HEK293T (cell line): Measurements from ENCODE around the gene RSAD2.

Experiments used
- CTCF ChIA-PET: fragments of 350-600 bp; formaldehyde crosslinking; extraction: SDS; loops from one replicate; lab custom pipeline; 2021; ENCODE audit warnings: antibody characterized with exemption, inconsistent platforms; lab: Yijun Ruan, JAX
- POLR2A ChIA-PET: fragments of 350-600 bp; formaldehyde crosslinking; extraction: SDS; loops from one replicate; lab custom pipeline; 2020; ENCODE audit warnings: antibody characterized with exemption, inconsistent platforms; lab: Yijun Ruan, JAX
- DNase-seq: peaks from one replicate; pipeline ENCODE4 v3.0.0; 2012; ENCODE audit warnings: mixed read lengths; ENCODE audit errors: extremely low spot score
- ARNT ChIP-seq: fragments of 450-650 bp; IDR thresholded peaks from 2 replicates; pipeline ENCODE4 v1.6.1; 2017; ENCODE audit warnings: mild to moderate bottlenecking
- BHLHE40 ChIP-seq: fragments of 450-650 bp; IDR thresholded peaks from 2 replicates; pipeline ENCODE4 v1.6.1; 2016; ENCODE audit warnings: mild to moderate bottlenecking, moderate library complexity, borderline replicate concordance
- CTBP1 ChIP-seq: fragments of 450-650 bp; IDR thresholded peaks from 2 replicates; pipeline ENCODE4 v1.6.1; 2016; ENCODE audit warnings: borderline replicate concordance
- ELF4 ChIP-seq: fragments of 450-650 bp; IDR thresholded peaks from 2 replicates; pipeline ENCODE4 v1.6.1; 2017; ENCODE audit warnings: antibody characterized with exemption
- FOXA1 ChIP-seq: fragments of 450-650 bp; IDR thresholded peaks from 2 replicates; pipeline ENCODE4 v1.6.1; 2016; ENCODE audit warnings: mild to moderate bottlenecking
- FOXK2 ChIP-seq: fragments of 450-650 bp; IDR thresholded peaks from 2 replicates; pipeline ENCODE4 v1.6.1; 2016; ENCODE audit warnings: mild to moderate bottlenecking
- FOXM1 ChIP-seq: fragments of 450-650 bp; IDR thresholded peaks from 2 replicates; pipeline ENCODE4 v1.6.1; 2017; ENCODE audit warnings: mild to moderate bottlenecking, borderline replicate concordance
- HDGF ChIP-seq: fragments of 450-650 bp; IDR thresholded peaks from 2 replicates; pipeline ENCODE4 v1.6.1; 2017; ENCODE audit warnings: antibody characterized with exemption, borderline replicate concordance
- L3MBTL2 ChIP-seq: fragments of 450-650 bp; conservative IDR thresholded peaks from 2 replicates; pipeline ENCODE4 v1.6.1; 2016; ENCODE audit warnings: mild to moderate bottlenecking
- LEF1 ChIP-seq: fragments of 450-650 bp; IDR thresholded peaks from 2 replicates; pipeline ENCODE4 v1.6.1; 2017; ENCODE audit warnings: mild to moderate bottlenecking, borderline replicate concordance
- NFRKB ChIP-seq: fragments of 450-650 bp; IDR thresholded peaks from 2 replicates; pipeline ENCODE4 v1.6.1; 2016; ENCODE audit warnings: mild to moderate bottlenecking, moderate library complexity
- PKNOX1 ChIP-seq: fragments of 450-650 bp; IDR thresholded peaks from 2 replicates; pipeline ENCODE4 v1.6.1; 2016
- SP1 ChIP-seq: fragments of 450-650 bp; IDR thresholded peaks from 2 replicates; pipeline ENCODE4 v1.6.1; 2017
- SUZ12 ChIP-seq: fragments of 450-650 bp; IDR thresholded peaks from 2 replicates; pipeline ENCODE4 v1.6.1; 2016; ENCODE audit warnings: mild to moderate bottlenecking
- TARDBP ChIP-seq: fragments of 450-650 bp; IDR thresholded peaks from 2 replicates; pipeline ENCODE4 v1.6.1; 2016
- ZNF384 ChIP-seq: fragments of 450-650 bp; IDR thresholded peaks from 2 replicates; pipeline ENCODE4 v1.6.1; 2016

Gene RSAD2

DNA sequence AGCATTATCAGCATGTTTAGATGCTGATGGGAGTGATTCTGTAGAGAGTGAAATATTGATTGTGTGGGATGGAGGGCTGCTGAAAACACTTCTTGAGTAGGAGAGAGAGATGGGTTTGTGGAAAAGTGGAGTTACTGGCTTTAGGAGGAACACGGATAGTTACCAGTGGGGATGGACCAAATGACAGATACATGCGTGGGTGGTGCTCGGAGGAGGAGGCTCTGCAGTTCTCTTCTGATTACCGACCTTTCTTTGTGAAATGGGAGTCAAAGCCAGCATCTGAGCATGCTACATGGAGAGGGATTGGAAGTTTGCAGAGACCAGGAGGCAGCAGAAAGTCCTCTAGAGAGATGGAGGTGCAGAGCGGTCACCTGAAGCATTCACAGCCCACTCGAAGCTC is 65.9 kb downstream of the RSAD2 start:
- no peak for DNase-seq
- TF ChIP-seq HDGF (no peak), LEF1 (no peak), BHLHE40 (no peak), L3MBTL2 (no peak), FOXM1 (no peak), FOXA1 (no peak), SUZ12 (no peak), PKNOX1 (no peak), FOXK2 (no peak), ARNT (no peak), SP1 (no peak), ZNF384 (no peak), CTBP1 (no peak), ELF4 (no peak), TARDBP (no peak), NFRKB (no peak)
- ChIA-PET POLR2A (no interaction called here), CTCF (no interaction called here)

DNA sequence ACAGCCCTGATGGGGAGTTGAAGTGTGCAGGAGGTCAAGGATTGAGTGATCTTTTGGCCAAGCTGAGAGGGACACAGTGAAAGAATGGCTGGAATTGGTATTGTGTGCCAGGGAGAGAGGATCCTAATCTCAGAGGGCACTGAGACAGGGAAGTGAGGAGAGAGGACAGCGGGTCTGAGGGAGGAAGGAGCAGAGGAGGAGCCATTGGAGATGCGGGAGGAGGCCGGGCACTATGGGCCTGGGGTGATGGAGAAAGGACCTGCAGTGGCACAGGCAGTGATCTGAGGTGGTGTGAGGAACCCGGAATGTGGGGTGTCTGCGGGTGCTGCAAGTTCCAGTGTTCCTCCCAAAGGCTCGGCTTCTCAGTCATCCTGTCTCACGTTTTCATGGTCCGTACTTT is 66.4 kb downstream of the RSAD2 start:
- POLR2A ChIA-PET, result no interaction called here
- CTCF ChIA-PET, result no interaction called here
- no peak for DNase-seq
- no peak for TF ChIP-seq FOXA1
- no peak for TF ChIP-seq CTBP1
- no peak for TF ChIP-seq LEF1
- TF ChIP-seq BHLHE40, result no peak
- no peak for TF ChIP-seq ZNF384
- no peak for TF ChIP-seq L3MBTL2

- POLR2A ChIA-PET, result no interaction called here
- TF ChIP-seq LEF1 (no peak), CTBP1 (no peak), SP1 (no peak), ELF4 (no peak), ARNT (no peak), L3MBTL2 (no peak), FOXA1 (no peak), FOXM1 (no peak), HDGF (no peak), TARDBP (no peak), NFRKB (no peak), FOXK2 (no peak), BHLHE40 (no peak), SUZ12 (no peak), PKNOX1 (no peak)
- CTCF ChIA-PET, result no interaction called here
- DNase-seq, result no peak
Measured at GRCh38 chr2:6944555-6944954, 67.0 kb downstream of the RSAD2 start.

- ChIA-PET POLR2A (no interaction called here), CTCF (no interaction called here)
- TF ChIP-seq SUZ12, result no peak
- TF ChIP-seq FOXM1, result no peak
- no peak for TF ChIP-seq ELF4
- TF ChIP-seq FOXK2, result no peak
- TF ChIP-seq NFRKB, result no peak
- TF ChIP-seq TARDBP, result no peak
- no peak for TF ChIP-seq ZNF384
- no peak for TF ChIP-seq CTBP1
- TF ChIP-seq ARNT, result no peak
- no peak for TF ChIP-seq PKNOX1
- no peak for TF ChIP-seq BHLHE40
- no peak for TF ChIP-seq SP1
- no peak for TF ChIP-seq HDGF
- TF ChIP-seq L3MBTL2, result no peak
- no peak for TF ChIP-seq LEF1
- no peak for TF ChIP-seq FOXA1
- DNase-seq, result no peak
Measured at GRCh38 chr2:6945087-6945813, 67.7 kb downstream of the RSAD2 start.

- ChIA-PET POLR2A (no interaction called here), CTCF (no interaction called here)
- no peak for TF ChIP-seq L3MBTL2
- no peak for TF ChIP-seq TARDBP
- no peak for TF ChIP-seq PKNOX1
- no peak for TF ChIP-seq HDGF
- no peak for TF ChIP-seq FOXA1
- TF ChIP-seq LEF1, result no peak
- TF ChIP-seq CTBP1, result no peak
- TF ChIP-seq BHLHE40, result no peak
- no peak for TF ChIP-seq ZNF384
- no peak for TF ChIP-seq SP1
- TF ChIP-seq ARNT, result no peak
- TF ChIP-seq SUZ12, result no peak
- no peak for TF ChIP-seq FOXM1
- TF ChIP-seq NFRKB, result no peak
- no peak for TF ChIP-seq FOXK2
- TF ChIP-seq ELF4, result no peak
- DNase-seq, result no peak
Measured at GRCh38 chr2:6945821-6946220, 68.2 kb downstream of the RSAD2 start.
